COLO668 (cell line): ENCODE data around the gene CNFN.
A peak's percentile ranks its signal among the peaks of the same experiment; 100 is the strongest.

Source experiments
- DNase-seq: peaks from one replicate; lab custom pipeline; 2025; ENCODE audit not compliant: unreplicated experiment; lab: John Stamatoyannopoulos, UW

The CNFN gene

GRCh38 chr19:42389899-42390298, at the start of gene CNFN:
Gene CNFN (minus strand): TSS chr19:42390297. CDS start chr19:42389037, 1,260 bp downstream.
- no peak for DNase-seq

- no peak for DNase-seq
Observed at GRCh38 chr19:42436006-42436405, 45.9 kb upstream of the CNFN start.

GRCh38 chr19:42435316-42435715, 45.2 kb upstream of the CNFN start:
- no peak for DNase-seq

- peak; percentile 65 for DNase-seq
Observed at GRCh38 chr19:42433503-42434260, 43.6 kb upstream of the CNFN start.

GRCh38 chr19:42431486-42431885, 41.4 kb upstream of the CNFN start:
- DNase-seq: no peak

- DNase-seq: no peak
Observed at GRCh38 chr19:42428676-42429075, 38.6 kb upstream of the CNFN start.

- no peak for DNase-seq
Observed at GRCh38 chr19:42427313-42427712, 37.2 kb upstream of the CNFN start, which contains the start of gene LIPE. Gene LIPE (minus strand): TSS chr19:42427388. CDS start chr19:42427149, 239 bp downstream.

GRCh38 chr19:42426643-42427042, 36.5 kb upstream of the CNFN start:
- no peak for DNase-seq

- DNase-seq: no peak
Observed at GRCh38 chr19:42424712-42425131, 34.6 kb upstream of the CNFN start.

- no peak for DNase-seq
Observed at GRCh38 chr19:42424345-42424707, 34.2 kb upstream of the CNFN start.

- DNase-seq: peak; percentile 86
Observed at GRCh38 chr19:42423462-42424344, 33.6 kb upstream of the CNFN start.

GRCh38 chr19:42422901-42423461, 32.9 kb upstream of the CNFN start:
- peak; percentile 63 for DNase-seq

- no peak for DNase-seq
Observed at GRCh38 chr19:42422092-42422900, 32.2 kb upstream of the CNFN start.

- DNase-seq: no peak
Observed at GRCh38 chr19:42421591-42422031, 31.5 kb upstream of the CNFN start.

- DNase-seq: no peak
Observed at GRCh38 chr19:42421101-42421500, 31.0 kb upstream of the CNFN start.

GRCh38 chr19:42420055-42420544, 30.0 kb upstream of the CNFN start:
- DNase-seq: peak; percentile 57

- DNase-seq: no peak
Observed at GRCh38 chr19:42419309-42419708, 29.2 kb upstream of the CNFN start.

GRCh38 chr19:42412661-42413076, 22.6 kb upstream of the CNFN start:
- no peak for DNase-seq

- peak; percentile 3 for DNase-seq
Observed at GRCh38 chr19:42412227-42412626, 22.1 kb upstream of the CNFN start.

GRCh38 chr19:42411581-42412178, 21.6 kb upstream of the CNFN start:
- no peak for DNase-seq
